Measurements from ENCODE around the gene ARL9.

DNA sequence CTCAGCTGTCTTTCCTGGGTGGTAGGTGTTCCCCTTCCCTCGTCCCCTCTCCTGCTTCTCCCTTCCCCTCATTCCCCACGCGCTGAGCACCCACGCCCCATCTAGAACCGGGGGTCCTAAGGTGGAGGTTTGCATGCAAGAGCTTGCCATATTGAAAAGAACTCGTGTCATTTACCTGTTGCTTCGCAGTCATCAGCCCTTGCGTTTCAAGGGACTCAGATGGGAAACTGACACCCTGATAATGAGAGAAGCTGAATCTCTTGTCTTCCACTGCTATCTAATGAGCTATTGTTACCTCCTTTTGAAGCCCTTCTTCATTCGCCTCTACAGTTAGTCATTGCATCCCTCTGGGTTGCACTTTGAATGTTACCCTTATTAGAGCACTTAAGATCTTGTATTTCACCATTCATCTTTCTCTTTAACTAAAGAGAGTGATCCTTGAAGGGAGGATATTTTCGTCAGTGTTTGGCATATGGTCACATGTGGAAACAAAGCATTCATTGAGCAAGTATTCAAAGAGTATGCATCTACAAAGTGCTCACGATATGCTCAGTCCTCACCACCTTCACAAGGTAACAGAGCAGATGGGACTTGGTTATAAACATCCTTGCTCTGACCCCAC, 25.7 kb downstream of the ARL9 start:
- TF ChIP-seq, protein P1, sequence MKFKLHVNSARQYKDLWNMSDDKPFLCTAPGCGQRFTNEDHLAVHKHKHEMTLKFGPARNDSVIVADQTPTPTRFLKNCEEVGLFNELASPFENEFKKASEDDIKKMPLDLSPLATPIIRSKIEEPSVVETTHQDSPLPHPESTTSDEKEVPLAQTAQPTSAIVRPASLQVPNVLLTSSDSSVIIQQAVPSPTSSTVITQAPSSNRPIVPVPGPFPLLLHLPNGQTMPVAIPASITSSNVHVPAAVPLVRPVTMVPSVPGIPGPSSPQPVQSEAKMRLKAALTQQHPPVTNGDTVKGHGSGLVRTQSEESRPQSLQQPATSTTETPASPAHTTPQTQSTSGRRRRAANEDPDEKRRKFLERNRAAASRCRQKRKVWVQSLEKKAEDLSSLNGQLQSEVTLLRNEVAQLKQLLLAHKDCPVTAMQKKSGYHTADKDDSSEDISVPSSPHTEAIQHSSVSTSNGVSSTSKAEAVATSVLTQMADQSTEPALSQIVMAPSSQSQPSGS (tag by site-specific recombination; IDR thresholded peaks at IDR 0.05; ENCODE audit: low read depth) = no peak
- TF ChIP-seq, protein P2, sequence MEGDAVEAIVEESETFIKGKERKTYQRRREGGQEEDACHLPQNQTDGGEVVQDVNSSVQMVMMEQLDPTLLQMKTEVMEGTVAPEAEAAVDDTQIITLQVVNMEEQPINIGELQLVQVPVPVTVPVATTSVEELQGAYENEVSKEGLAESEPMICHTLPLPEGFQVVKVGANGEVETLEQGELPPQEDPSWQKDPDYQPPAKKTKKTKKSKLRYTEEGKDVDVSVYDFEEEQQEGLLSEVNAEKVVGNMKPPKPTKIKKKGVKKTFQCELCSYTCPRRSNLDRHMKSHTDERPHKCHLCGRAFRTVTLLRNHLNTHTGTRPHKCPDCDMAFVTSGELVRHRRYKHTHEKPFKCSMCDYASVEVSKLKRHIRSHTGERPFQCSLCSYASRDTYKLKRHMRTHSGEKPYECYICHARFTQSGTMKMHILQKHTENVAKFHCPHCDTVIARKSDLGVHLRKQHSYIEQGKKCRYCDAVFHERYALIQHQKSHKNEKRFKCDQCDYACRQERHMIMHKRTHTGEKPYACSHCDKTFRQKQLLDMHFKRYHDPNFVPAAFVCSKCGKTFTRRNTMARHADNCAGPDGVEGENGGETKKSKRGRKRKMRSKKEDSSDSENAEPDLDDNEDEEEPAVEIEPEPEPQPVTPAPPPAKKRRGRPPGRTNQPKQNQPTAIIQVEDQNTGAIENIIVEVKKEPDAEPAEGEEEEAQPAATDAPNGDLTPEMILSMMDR (tag by site-specific recombination; IDR thresholded peaks at IDR 0.05) = no peak
- TF ChIP-seq ZNF555 (tag by site-specific recombination; conservative IDR thresholded peaks at IDR 0.05) (no peak), ZNF654 (tag by site-specific recombination; IDR thresholded peaks at IDR 0.05; ENCODE audit: low read depth) (no peak), YY1 (tag by site-specific recombination; IDR thresholded peaks at IDR 0.05) (no peak), ZNF157 (tag by site-specific recombination; IDR thresholded peaks at IDR 0.05) (no peak), ZNF140 (tag by site-specific recombination; IDR thresholded peaks at IDR 0.05) (no peak), ZNF391 (tag by site-specific recombination; IDR thresholded peaks at IDR 0.05; ENCODE audit: borderline replicate concordance, low read depth) (no peak), ZNF658 (tag by site-specific recombination; IDR thresholded peaks at IDR 0.05) (no peak)
- TF ChIP-seq, protein P3, sequence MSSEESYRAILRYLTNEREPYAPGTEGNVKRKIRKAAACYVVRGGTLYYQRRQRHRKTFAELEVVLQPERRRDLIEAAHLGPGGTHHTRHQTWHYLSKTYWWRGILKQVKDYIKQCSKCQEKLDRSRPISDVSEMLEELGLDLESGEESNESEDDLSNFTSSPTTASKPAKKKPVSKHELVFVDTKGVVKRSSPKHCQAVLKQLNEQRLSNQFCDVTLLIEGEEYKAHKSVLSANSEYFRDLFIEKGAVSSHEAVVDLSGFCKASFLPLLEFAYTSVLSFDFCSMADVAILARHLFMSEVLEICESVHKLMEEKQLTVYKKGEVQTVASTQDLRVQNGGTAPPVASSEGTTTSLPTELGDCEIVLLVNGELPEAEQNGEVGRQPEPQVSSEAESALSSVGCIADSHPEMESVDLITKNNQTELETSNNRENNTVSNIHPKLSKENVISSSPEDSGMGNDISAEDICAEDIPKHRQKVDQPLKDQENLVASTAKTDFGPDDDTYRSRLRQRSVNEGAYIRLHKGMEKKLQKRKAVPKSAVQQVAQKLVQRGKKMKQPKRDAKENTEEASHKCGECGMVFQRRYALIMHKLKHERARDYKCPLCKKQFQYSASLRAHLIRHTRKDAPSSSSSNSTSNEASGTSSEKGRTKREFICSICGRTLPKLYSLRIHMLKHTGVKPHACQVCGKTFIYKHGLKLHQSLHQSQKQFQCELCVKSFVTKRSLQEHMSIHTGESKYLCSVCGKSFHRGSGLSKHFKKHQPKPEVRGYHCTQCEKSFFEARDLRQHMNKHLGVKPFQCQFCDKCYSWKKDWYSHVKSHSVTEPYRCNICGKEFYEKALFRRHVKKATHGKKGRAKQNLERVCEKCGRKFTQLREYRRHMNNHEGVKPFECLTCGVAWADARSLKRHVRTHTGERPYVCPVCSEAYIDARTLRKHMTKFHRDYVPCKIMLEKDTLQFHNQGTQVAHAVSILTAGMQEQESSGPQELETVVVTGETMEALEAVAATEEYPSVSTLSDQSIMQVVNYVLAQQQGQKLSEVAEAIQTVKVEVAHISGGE (tag by site-specific recombination; conservative IDR thresholded peaks at IDR 0.05; ENCODE audit: low read depth) = no peak

Measured in HEK293 (cell line).